Ascending aorta (tissue), 2 donors: Measurements from ENCODE around the gene CAMTA1. TPM values are rescaled to one million over a fixed set of nuclear protein-coding genes. Genes with fewer than 3 reads are reported as not detected.

Experiments
- DNase-seq, 2 donors: peaks; one replicate each; pipeline ENCODE4 v3.0.0-alpha.2; 2019; ENCODE audit warnings: low spot score in 2 of 2
- H3K27ac ChIP-seq, 2 donors: fragments of 200-600 bp; sonication (generic); one replicate each; pipeline ENCODE4 v1.5.1; 2016 to 2017; ENCODE audit warnings: mild to moderate bottlenecking in 1 of 2
- H3K27me3 ChIP-seq: fragments of 200-600 bp; sonication (generic); one replicate; pipeline ENCODE4 v1.5.1; 2017
- H3K36me3 ChIP-seq, 2 donors: fragments of 200-600 bp; sonication (generic); one replicate each; pipeline ENCODE4 v1.5.1; 2016
- H3K4me1 ChIP-seq, 2 donors: fragments of 200-600 bp; sonication (generic); one replicate each; pipeline ENCODE4 v1.5.1; 2016 to 2017; ENCODE audit warnings: mild to moderate bottlenecking in 1 of 2
- H3K4me3 ChIP-seq, 2 donors: fragments of 200-600 bp; sonication (generic); one replicate each; pipeline ENCODE4 v1.5.1; 2016 to 2017; ENCODE audit warnings: mild to moderate bottlenecking in 1 of 2
- H3K9me3 ChIP-seq, 2 donors: fragments of 200-600 bp; sonication (generic); one replicate each; pipeline ENCODE4 v1.5.1; 2016
- CTCF ChIP-seq, 3 experiments: fragments of 200-600 bp in 2 of 3; fragments of 450-650 bp in 1 of 3; sonication (generic) in 2 of 3; IDR thresholded peaks; one replicate each; pipeline ENCODE4 v1.5.1; 2016 to 2019; ENCODE audit warnings: antibody characterized with exemption in 3 of 3, mild to moderate bottlenecking in 1 of 3, moderate library complexity in 1 of 3
- intact Hi-C: fragments of 100-400 bp; cut with DNase I; formaldehyde crosslinking; loops from one replicate; pipeline ENCODE4 v1.15.1; 2023
- total RNA-seq: library from RNA; depleted of rRNA; stranded (reverse); fragments of >200 nt; gene quantifications from one replicate; pipeline ENCODE4 v1.1.0, GENCODE V29; 2016

The CAMTA1 gene
- total RNA-seq, 1 donor from 2014 or later, result 53.3 TPM

GRCh38 chr1:7641587-7642417, 856.5 kb downstream of the CAMTA1 start:
- H3K27me3 ChIP-seq, result no peaks in the 10 kb centered on the region
- no peaks in the 10 kb centered on the region for H3K36me3 ChIP-seq
- no peak overlapping the region for H3K27ac ChIP-seq
- intact Hi-C loops, result no loop called here
- TF ChIP-seq CTCF (IDR thresholded peaks at IDR 0.05), result no peak
- no peaks in the 10 kb centered on the region for H3K9me3 ChIP-seq
- no peaks in the 10 kb centered on the region for H3K4me1 ChIP-seq
- no peak overlapping the region for H3K4me3 ChIP-seq
- no peak for DNase-seq

- no peak overlapping the region for H3K4me3 ChIP-seq
- H3K27me3 ChIP-seq, result no peaks in the 10 kb centered on the region
- no peak overlapping the region for H3K27ac ChIP-seq
- no peaks in the 10 kb centered on the region for H3K9me3 ChIP-seq
- H3K36me3 ChIP-seq, result no peaks in the 10 kb centered on the region
- intact Hi-C loops, result no loop called here
- no peak for DNase-seq
- no peak for TF ChIP-seq CTCF (IDR thresholded peaks at IDR 0.05)
- no peaks in the 10 kb centered on the region for H3K4me1 ChIP-seq
Observed at GRCh38 chr1:7642418-7642704, 857.1 kb downstream of the CAMTA1 start.

GRCh38 chr1:7642781-7643529, 857.7 kb downstream of the CAMTA1 start:
- TF ChIP-seq CTCF (IDR thresholded peaks at IDR 0.05), result no peak
- H3K27me3 ChIP-seq, result no peaks in the 10 kb centered on the region
- intact Hi-C loops, result no loop called here

GRCh38 chr1:7643530-7643929, 858.3 kb downstream of the CAMTA1 start:
- Histone ChIP-seq H3K4me3 (no peak overlapping the region), H3K27ac (no peak overlapping the region), H3K36me3 (no peaks in the 10 kb centered on the region), H3K4me1 (no peaks in the 10 kb centered on the region), H3K9me3 (no peaks in the 10 kb centered on the region), H3K27me3 (no peaks in the 10 kb centered on the region)
- DNase-seq, result no peak
- no peak for TF ChIP-seq CTCF (IDR thresholded peaks at IDR 0.05)
- intact Hi-C loops, result no loop called here

More at GRCh38 chr1:7642781-7643529, 857.7 kb downstream of the CAMTA1 start:
- H3K9me3 ChIP-seq, result no peaks in the 10 kb centered on the region
- no peak overlapping the region for H3K27ac ChIP-seq
- no peaks in the 10 kb centered on the region for H3K4me1 ChIP-seq
- H3K36me3 ChIP-seq, result no peaks in the 10 kb centered on the region
- H3K4me3 ChIP-seq, result no peak overlapping the region
- no peak for DNase-seq

GRCh38 chr1:7644086-7644485, 858.8 kb downstream of the CAMTA1 start:
- Histone ChIP-seq H3K4me3 (no peak overlapping the region), H3K9me3 (no peaks in the 10 kb centered on the region), H3K36me3 (no peaks in the 10 kb centered on the region), H3K4me1 (no peaks in the 10 kb centered on the region), H3K27me3 (no peaks in the 10 kb centered on the region), H3K27ac (no peak overlapping the region)
- intact Hi-C loops, result no loop called here
- DNase-seq, result no peak
- TF ChIP-seq CTCF (IDR thresholded peaks at IDR 0.05), result no peak
